Esophagus squamous epithelium (tissue), 4 donors: ENCODE results near the gene GPR21.

Experiments
- POLR2A ChIP-seq, 4 donors: fragments of 450-650 bp; IDR thresholded peaks; one replicate each; pipeline ENCODE4 v1.6.1; 2017; ENCODE audit warnings: antibody characterized with exemption in 4 of 4, mild to moderate bottlenecking in 4 of 4, moderate library complexity in 3 of 4
- TF ChIP-seq, protein P1 (sequence below), 6 experiments: fragments of 450-650 bp in 4 of 6; fragments of 200-600 bp in 2 of 6; sonication (generic) in 2 of 6; IDR thresholded peaks; one replicate each; pipeline ENCODE4 v1.5.1; 2016 to 2019; ENCODE audit warnings: antibody characterized with exemption in 6 of 6, mild to moderate bottlenecking in 4 of 6, moderate library complexity in 4 of 6

- TF ChIP-seq, protein P1, sequence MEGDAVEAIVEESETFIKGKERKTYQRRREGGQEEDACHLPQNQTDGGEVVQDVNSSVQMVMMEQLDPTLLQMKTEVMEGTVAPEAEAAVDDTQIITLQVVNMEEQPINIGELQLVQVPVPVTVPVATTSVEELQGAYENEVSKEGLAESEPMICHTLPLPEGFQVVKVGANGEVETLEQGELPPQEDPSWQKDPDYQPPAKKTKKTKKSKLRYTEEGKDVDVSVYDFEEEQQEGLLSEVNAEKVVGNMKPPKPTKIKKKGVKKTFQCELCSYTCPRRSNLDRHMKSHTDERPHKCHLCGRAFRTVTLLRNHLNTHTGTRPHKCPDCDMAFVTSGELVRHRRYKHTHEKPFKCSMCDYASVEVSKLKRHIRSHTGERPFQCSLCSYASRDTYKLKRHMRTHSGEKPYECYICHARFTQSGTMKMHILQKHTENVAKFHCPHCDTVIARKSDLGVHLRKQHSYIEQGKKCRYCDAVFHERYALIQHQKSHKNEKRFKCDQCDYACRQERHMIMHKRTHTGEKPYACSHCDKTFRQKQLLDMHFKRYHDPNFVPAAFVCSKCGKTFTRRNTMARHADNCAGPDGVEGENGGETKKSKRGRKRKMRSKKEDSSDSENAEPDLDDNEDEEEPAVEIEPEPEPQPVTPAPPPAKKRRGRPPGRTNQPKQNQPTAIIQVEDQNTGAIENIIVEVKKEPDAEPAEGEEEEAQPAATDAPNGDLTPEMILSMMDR (IDR thresholded peaks at IDR 0.05) = no peak
- TF ChIP-seq POLR2A (IDR thresholded peaks at IDR 0.05) = no peak
Measured at GRCh38 chr9:123053046-123053445, 19.6 kb downstream of the GPR21 start.
